Thymus (tissue), 11 donors: Measurements from ENCODE around the gene ZNF546. TPM values are rescaled to one million over a fixed set of nuclear protein-coding genes. Genes with fewer than 3 reads are reported as not detected.

Source experiments
- DNase-seq, 9 donors: peaks; one replicate each; pipeline ENCODE4 v3.0.0-alpha.2; 2013; ENCODE audit warnings: low spot score in 9 of 9, low read depth in 6 of 9, missing footprints in 1 of 9
- H3K27ac ChIP-seq, 2 donors: one replicate each; pipeline ENCODE4 v1.5.1; 2013; ENCODE audit warnings: control low read depth in 1 of 2, low read depth in 1 of 2, low read length in 1 of 2, mild to moderate bottlenecking in 1 of 2, moderate library complexity in 1 of 2
- H3K27me3 ChIP-seq, 2 donors: one replicate each; pipeline ENCODE4 v1.5.1; 2013; ENCODE audit warnings: low read length in 1 of 2; ENCODE audit not compliant: control insufficient read depth in 2 of 2, insufficient read depth in 1 of 2
- H3K36me3 ChIP-seq, 2 donors: one replicate each; pipeline ENCODE4 v1.5.1; 2013; ENCODE audit warnings: low read length in 1 of 2, mild to moderate bottlenecking in 1 of 2, moderate library complexity in 1 of 2; ENCODE audit not compliant: control insufficient read depth in 2 of 2, insufficient read depth in 2 of 2
- H3K4me1 ChIP-seq, 2 donors: one replicate each; pipeline ENCODE4 v1.5.1; 2013; ENCODE audit warnings: low read length in 2 of 2; ENCODE audit not compliant: control insufficient read depth in 2 of 2, insufficient read depth in 2 of 2
- H3K4me3 ChIP-seq, 2 donors: one replicate each; pipeline ENCODE4 v1.5.1; 2013; ENCODE audit warnings: low read length in 2 of 2, control low read depth in 1 of 2, mild to moderate bottlenecking in 1 of 2
- H3K9me3 ChIP-seq, 2 donors: one replicate each; pipeline ENCODE4 v1.5.1; 2013; ENCODE audit warnings: low read length in 1 of 2, mild to moderate bottlenecking in 1 of 2; ENCODE audit not compliant: control insufficient read depth in 2 of 2, insufficient read depth in 1 of 2
- WGBS: extraction: QIAGEN DNeasy Blood & Tissue Kit; methylation state at CpG from one replicate; pipeline ENCODE4 v1.1.7; 2013; 5-methylcytosine and 5-hydroxymethylcytosine counted together
- polyA plus RNA-seq: library from polyadenylated mRNA; stranded (reverse); fragments of 200-250 nt; gene quantifications from one replicate; pipeline ENCODE4 v1.2.3, GENCODE V29; 2013
- total RNA-seq: library from RNA; stranded (reverse); fragments of 120-200 nt; gene quantifications from one replicate; pipeline ENCODE4 v1.2.4, GENCODE V29; 2013
- donor health status: healthy.

Gene ZNF546
- total and polyA plus RNA-seq, 2 donors = 2.9 to 4.3 TPM

DNA sequence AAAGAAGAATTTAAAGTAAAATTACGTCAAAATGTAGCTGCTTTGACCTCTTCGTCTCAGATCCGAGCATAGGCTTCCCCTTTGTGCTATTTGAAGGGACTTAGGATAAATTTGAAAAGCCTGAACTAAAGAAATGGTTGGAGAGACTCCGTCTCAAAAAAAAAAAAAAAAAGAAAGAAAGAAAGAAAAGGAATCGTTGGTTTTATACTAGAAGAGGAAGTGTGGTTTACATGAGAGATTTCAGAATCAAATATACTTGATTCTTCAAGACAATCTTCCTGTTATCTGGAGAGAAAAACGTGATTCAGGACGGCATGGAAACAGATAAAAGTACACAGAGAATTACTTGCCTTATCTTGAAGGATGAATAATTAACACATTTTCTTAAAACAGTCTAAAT lies 59.6 kb downstream of the ZNF546 start:
- Histone ChIP-seq H3K4me1 (peaks cover 11 to 13% of the 10 kb centered on the region in 2 donors), H3K9me3 (no peaks in the 10 kb centered on the region), H3K4me3 (peak overlapping the region; percentile 66 to 93), H3K36me3 (no peaks in the 10 kb centered on the region), H3K27ac (peak overlapping the region; percentile 77 to 88), H3K27me3 (no peaks in the 10 kb centered on the region)
- WGBS = 1% methylated on average over 7 of the region's 7 CpGs
- DNase-seq = no peak

DNA sequence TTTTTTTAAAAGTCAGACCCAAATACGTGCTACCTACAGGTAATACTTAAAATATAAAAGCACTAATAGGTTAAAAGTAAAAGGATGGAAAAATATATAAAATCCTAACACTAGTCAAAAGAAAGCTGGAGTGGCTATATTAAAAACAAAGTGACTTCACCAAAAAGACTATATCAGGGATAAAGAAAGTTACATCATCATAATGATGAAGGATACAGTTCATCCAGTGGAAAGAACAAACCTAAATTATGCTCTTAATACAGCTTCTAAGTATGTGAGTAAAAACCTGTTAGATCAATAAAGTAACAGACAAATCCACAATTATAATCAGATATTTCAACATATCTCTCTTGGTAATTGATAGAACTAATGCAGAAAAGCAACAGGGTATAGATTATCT lies 60.3 kb downstream of the ZNF546 start:
- H3K27ac ChIP-seq = no peak overlapping the region
- no peaks in the 10 kb centered on the region for H3K27me3 ChIP-seq
- no peak overlapping the region for H3K4me3 ChIP-seq
- 86% methylated on average over 1 of the region's 1 CpG for WGBS
- H3K9me3 ChIP-seq = no peaks in the 10 kb centered on the region
- DNase-seq = no peak
- H3K4me1 ChIP-seq = peaks cover 11 to 13% of the 10 kb centered on the region in 2 donors
- no peaks in the 10 kb centered on the region for H3K36me3 ChIP-seq

DNA sequence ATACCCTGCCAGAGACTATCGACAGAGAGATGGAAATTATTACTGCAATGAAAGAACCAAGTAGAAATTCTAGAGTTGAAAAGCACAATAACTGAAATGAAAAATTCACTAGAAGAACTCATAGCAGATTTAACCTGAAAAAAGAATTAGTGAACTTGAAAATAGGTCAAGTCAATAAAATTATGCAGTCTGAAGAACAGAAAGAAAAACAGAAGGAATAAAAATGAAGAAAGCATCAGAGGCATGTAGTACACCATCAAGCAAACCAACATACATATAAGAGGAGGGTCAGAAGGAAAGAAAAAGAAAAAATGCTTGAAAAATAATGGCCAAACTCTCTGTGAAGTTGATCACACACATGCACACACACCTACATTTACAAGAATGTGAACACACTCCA lies 62.8 kb downstream of the ZNF546 start:
- Histone ChIP-seq H3K27ac (no peak overlapping the region), H3K27me3 (no peaks in the 10 kb centered on the region), H3K9me3 (peaks cover 0 to 4% of the 10 kb centered on the region in 2 donors), H3K36me3 (no peaks in the 10 kb centered on the region), H3K4me1 (peaks cover 9 to 10% of the 10 kb centered on the region in 2 donors), H3K4me3 (no peak overlapping the region)
- DNase-seq = no peak
- 99% methylated on average over 1 of the region's 1 CpG for WGBS

DNA sequence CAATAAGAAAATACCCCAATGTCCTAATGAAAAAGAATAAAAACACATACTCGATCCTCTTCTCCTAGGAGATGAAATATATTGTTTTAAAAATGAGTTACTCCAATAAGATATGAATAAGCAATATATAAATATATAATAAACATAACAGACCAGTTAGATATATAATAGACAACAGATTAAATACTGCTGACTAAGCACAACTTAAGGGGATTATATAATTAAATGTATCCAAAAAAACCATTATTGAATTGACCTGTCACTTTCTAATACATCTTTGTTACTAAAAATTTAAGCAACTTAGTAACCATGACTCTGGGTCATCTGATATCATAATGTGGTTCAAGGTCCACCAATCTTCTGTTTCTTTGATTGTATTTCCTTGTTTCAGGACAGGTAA lies 73.2 kb downstream of the ZNF546 start:
- Histone ChIP-seq H3K27me3 (no peaks in the 10 kb centered on the region), H3K36me3 (peaks cover 7 to 19% of the 10 kb centered on the region in 2 donors), H3K4me1 (no peaks in the 10 kb centered on the region), H3K27ac (no peak overlapping the region), H3K9me3 (peaks cover 0 to 10% of the 10 kb centered on the region in 2 donors), H3K4me3 (no peak overlapping the region)
- WGBS = 95% methylated on average over 1 of the region's 1 CpG
- DNase-seq = no peak

Other genes with a start within 250 kb of the ZNF546 start
- gene LEUTX, start 218.2 kb upstream of the ZNF546 start, total RNA-seq = 0.09 TPM
- 0.46 TPM for gene LEUTX, start 218.2 kb upstream of the ZNF546 start, polyA plus RNA-seq
- 6.7 TPM for gene DYRK1B, start 162.9 kb upstream of the ZNF546 start, total RNA-seq
- 19.0 TPM for gene DYRK1B, start 162.9 kb upstream of the ZNF546 start, polyA plus RNA-seq
- 208 TPM for gene FBL, start 150.7 kb upstream of the ZNF546 start, total RNA-seq
- 185 TPM for gene FBL, start 150.7 kb upstream of the ZNF546 start, polyA plus RNA-seq
- gene FCGBP, start 62.4 kb upstream of the ZNF546 start, total RNA-seq = 4.6 TPM
- gene FCGBP, start 62.4 kb upstream of the ZNF546 start, polyA plus RNA-seq = 7.7 TPM
- 79.3 TPM for gene PSMC4, start 25.9 kb upstream of the ZNF546 start, total RNA-seq
- gene PSMC4, start 25.9 kb upstream of the ZNF546 start, polyA plus RNA-seq = 71.6 TPM
- gene ZNF780B, start 59.2 kb downstream of the ZNF546 start, total RNA-seq = 12.4 TPM
- gene ZNF780B, start 59.2 kb downstream of the ZNF546 start, polyA plus RNA-seq = 10.7 TPM
- gene ZNF780A, start 93.9 kb downstream of the ZNF546 start, total RNA-seq = 13.2 TPM
- 30.0 TPM for gene ZNF780A, start 93.9 kb downstream of the ZNF546 start, polyA plus RNA-seq
- gene MAP3K10, start 194.4 kb downstream of the ZNF546 start, total RNA-seq = 4.8 TPM
- 10.8 TPM for gene MAP3K10, start 194.4 kb downstream of the ZNF546 start, polyA plus RNA-seq
- not detected for gene TTC9B, start 221.3 kb downstream of the ZNF546 start, total RNA-seq
- 0.11 TPM for gene TTC9B, start 221.3 kb downstream of the ZNF546 start, polyA plus RNA-seq
- 0.05 TPM for gene CCNP, start 229.6 kb downstream of the ZNF546 start, total RNA-seq
- gene CCNP, start 229.6 kb downstream of the ZNF546 start, polyA plus RNA-seq = 0.34 TPM